Stomach smooth muscle (tissue), 2 donors: Measurements from ENCODE around the gene CBX7.

Experiments
- H3K27ac ChIP-seq: one replicate; pipeline ENCODE4 v1.7.0; 2013; ENCODE audit warnings: mild to moderate bottlenecking, low read length, inconsistent platforms
- H3K27me3 ChIP-seq, 2 donors: one replicate each; pipeline ENCODE4 v1.7.0; 2013; ENCODE audit warnings: low read length in 2 of 2; ENCODE audit not compliant: insufficient read depth in 2 of 2, control insufficient read depth in 1 of 2
- H3K36me3 ChIP-seq, 2 donors: one replicate each; pipeline ENCODE4 v1.7.0; 2013; ENCODE audit warnings: low read length in 2 of 2; ENCODE audit not compliant: control insufficient read depth in 2 of 2, insufficient read depth in 2 of 2
- H3K4me1 ChIP-seq: one replicate; pipeline ENCODE4 v1.7.0; 2013; ENCODE audit warnings: low read length; ENCODE audit not compliant: control insufficient read depth, insufficient read depth
- H3K4me3 ChIP-seq, 2 donors: one replicate each; pipeline ENCODE4 v1.7.0; 2013; ENCODE audit warnings: low read length in 2 of 2
- H3K9ac ChIP-seq, 2 donors: one replicate each; pipeline ENCODE4 v1.7.0; 2013; ENCODE audit warnings: low read length in 2 of 2, mild to moderate bottlenecking in 1 of 2
- H3K9me3 ChIP-seq, 2 donors: one replicate each; pipeline ENCODE4 v1.7.0; 2013; ENCODE audit warnings: low read length in 2 of 2; ENCODE audit not compliant: control insufficient read depth in 2 of 2
- donor health status: healthy.
- donor health status: Pancreatic carcinoma.

The CBX7 gene

GRCh38 chr22:39144101-39144767 is 8.2 kb downstream of the CBX7 start:
- peak overlapping the region; percentile 82 to 93 for H3K4me3 ChIP-seq
- peaks cover 10 to 14% of the 10 kb centered on the region in 2 donors for H3K36me3 ChIP-seq
- peaks cover 53% of the 10 kb centered on the region for H3K4me1 ChIP-seq
- H3K9ac ChIP-seq = peak overlapping the region; percentile 60 to 75
- H3K27me3 ChIP-seq = no peaks in the 10 kb centered on the region
- H3K9me3 ChIP-seq = no peaks in the 10 kb centered on the region
- peak overlapping the region; percentile 64 for H3K27ac ChIP-seq

- Histone ChIP-seq H3K4me1 (peaks cover 34% of the 10 kb centered on the region), H3K27me3 (no peaks in the 10 kb centered on the region), H3K36me3 (peaks cover 7 to 10% of the 10 kb centered on the region in 2 donors), H3K9ac (no peak overlapping the region), H3K4me3 (peak overlapping the region in 1 of 2 donors; percentile 1), H3K27ac (no peak overlapping the region), H3K9me3 (no peaks in the 10 kb centered on the region)
These were observed 10.3 kb downstream of the CBX7 start for GRCh38 chr22:39142088-39142680.

DNA sequence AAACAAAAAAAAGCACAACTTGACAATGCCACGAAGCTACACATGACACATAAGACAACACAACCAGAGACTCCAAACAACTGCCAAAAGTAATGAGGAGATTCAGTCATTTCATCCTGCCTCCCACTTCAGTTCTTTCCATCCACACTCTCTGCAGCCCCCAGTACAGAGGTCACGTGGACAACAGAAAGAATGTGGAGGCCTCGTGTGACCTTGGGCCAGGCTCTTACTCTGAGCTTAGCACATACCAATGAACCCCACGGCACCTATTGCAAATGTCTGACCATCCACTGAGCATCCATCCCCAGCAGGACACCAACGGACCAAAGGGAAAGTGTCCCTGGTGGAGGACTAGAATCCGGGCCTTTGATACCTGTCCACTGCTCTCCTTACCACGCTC is 12.5 kb downstream of the CBX7 start:
- peaks cover 13 to 14% of the 10 kb centered on the region in 2 donors for H3K36me3 ChIP-seq
- peaks cover 25% of the 10 kb centered on the region for H3K4me1 ChIP-seq
- no peak overlapping the region for H3K27ac ChIP-seq
- H3K9ac ChIP-seq = no peak overlapping the region
- H3K4me3 ChIP-seq = no peak overlapping the region
- H3K9me3 ChIP-seq = no peaks in the 10 kb centered on the region
- no peaks in the 10 kb centered on the region for H3K27me3 ChIP-seq

GRCh38 chr22:39138357-39138997 is 14.0 kb downstream of the CBX7 start:
- Histone ChIP-seq H3K27ac (no peak overlapping the region), H3K36me3 (peaks cover 13 to 20% of the 10 kb centered on the region in 2 donors), H3K9ac (no peak overlapping the region), H3K27me3 (no peaks in the 10 kb centered on the region), H3K9me3 (no peaks in the 10 kb centered on the region), H3K4me3 (no peak overlapping the region), H3K4me1 (peaks cover 18% of the 10 kb centered on the region)

DNA sequence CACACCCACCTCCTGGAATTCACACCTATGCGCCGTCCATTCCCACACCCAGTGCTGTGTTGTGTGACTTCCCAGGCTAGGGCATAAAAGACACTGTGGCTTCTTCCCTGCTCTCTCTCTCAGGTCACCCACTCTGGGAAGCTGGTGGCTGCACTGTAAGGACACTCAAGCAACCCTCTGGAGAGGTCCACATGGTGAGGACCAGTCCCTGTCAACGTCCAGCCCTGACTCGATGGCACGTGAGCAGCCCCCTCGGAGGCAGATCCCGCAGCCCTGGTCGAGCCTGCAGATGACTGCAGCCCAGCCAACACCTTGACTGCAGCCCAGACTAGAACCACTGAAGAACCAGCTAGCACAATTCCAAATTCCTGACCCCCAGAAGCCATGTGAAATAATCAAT is 16.2 kb downstream of the CBX7 start:
- Histone ChIP-seq H3K27me3 (no peaks in the 10 kb centered on the region), H3K4me3 (no peak overlapping the region), H3K36me3 (peaks cover 24 to 32% of the 10 kb centered on the region in 2 donors), H3K9me3 (no peaks in the 10 kb centered on the region), H3K9ac (no peak overlapping the region), H3K27ac (no peak overlapping the region), H3K4me1 (peaks cover 23% of the 10 kb centered on the region)

DNA sequence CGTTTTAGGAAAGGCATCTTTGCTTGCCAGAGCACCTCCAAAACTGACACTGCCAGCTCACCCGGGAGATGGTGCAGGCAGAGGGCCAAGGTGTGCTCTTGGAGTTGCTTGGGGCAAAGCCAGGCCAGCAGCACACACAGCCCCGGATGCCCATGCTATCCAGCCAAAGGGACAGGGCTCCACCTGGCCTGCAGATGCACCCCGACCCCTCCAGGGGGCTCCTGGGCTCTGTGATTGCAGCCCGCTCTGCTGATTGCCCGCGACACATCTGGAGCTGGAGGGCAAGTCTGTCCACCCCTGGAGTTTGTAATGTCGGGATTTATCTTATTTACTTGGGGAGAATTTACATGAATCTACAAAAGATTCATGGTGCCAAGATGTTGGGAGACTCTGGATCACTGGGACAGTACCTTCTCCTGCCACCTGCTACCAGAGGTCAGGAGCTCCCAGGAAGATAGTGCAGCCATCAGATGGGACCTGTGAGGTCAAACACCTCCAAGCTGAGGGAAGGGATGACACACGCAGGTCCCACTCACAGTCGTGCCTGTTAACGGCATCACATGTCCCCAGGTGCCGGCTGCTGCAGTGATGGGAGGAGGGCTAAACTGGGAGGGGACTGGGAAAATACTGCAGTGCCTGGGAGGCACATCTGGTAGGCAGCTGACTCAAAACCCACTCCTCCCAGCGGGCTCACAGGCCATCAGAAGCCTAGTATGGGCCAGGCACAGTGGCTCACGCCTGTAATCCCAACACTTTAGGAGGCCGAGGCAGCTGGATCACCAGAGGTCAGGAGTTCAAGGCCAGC is 17.2 kb downstream of the CBX7 start:
- no peak overlapping the region for H3K4me3 ChIP-seq
- no peaks in the 10 kb centered on the region for H3K27me3 ChIP-seq
- H3K4me1 ChIP-seq = peaks cover 31% of the 10 kb centered on the region
- H3K9me3 ChIP-seq = no peaks in the 10 kb centered on the region
- H3K27ac ChIP-seq = no peak overlapping the region
- no peak overlapping the region for H3K9ac ChIP-seq
- H3K36me3 ChIP-seq = peaks cover 20 to 30% of the 10 kb centered on the region in 2 donors

DNA sequence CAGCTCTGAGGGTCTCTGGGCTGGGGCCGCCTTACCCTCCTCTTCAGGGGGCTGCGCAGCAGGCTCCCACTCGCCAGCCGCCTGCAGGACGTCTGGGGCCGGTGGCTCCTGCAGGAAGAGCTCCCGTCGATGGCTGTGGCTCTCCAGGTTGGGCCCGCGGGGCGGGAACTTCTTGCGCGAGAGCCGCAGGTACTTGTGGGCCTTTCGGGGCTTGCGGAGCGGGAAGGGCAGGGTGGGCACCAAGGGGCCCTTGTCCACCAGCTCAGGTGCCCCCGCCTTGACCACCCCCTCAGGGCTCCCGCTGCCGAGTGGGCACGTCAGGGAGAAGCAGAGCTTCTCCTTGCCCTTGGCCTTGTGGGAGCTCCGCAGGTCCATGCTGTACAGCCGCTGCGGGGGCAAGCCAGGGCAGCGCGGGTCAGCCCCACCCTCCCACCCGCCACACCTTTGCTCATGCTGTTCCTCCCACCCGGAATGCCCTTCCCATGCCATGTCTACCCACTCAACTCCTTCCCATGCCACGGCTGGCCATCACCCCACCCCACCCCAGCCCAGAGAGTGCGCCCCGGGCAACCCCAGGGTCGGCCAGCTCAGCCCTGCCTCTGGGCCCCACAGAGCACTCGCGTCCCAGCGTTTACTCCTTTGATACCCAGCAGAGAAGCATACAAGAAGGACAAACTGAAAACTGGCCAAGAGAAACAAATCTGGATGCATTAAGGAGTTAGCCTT is 18.0 kb downstream of the CBX7 start:
- Histone ChIP-seq H3K4me3 (no peak overlapping the region), H3K9ac (no peak overlapping the region), H3K27me3 (no peaks in the 10 kb centered on the region), H3K36me3 (peaks cover 24 to 31% of the 10 kb centered on the region in 2 donors), H3K9me3 (no peaks in the 10 kb centered on the region), H3K27ac (no peak overlapping the region), H3K4me1 (peaks cover 29% of the 10 kb centered on the region)

- no peaks in the 10 kb centered on the region for H3K27me3 ChIP-seq
- H3K4me1 ChIP-seq = peaks cover 29% of the 10 kb centered on the region
- H3K27ac ChIP-seq = no peak overlapping the region
- peaks cover 24 to 33% of the 10 kb centered on the region in 2 donors for H3K36me3 ChIP-seq
- H3K4me3 ChIP-seq = no peak overlapping the region
- H3K9ac ChIP-seq = no peak overlapping the region
- no peaks in the 10 kb centered on the region for H3K9me3 ChIP-seq
These were observed 18.6 kb downstream of the CBX7 start for GRCh38 chr22:39133871-39134270.

- H3K27me3 ChIP-seq = no peaks in the 10 kb centered on the region
- H3K4me3 ChIP-seq = no peak overlapping the region
- peaks cover 29% of the 10 kb centered on the region for H3K4me1 ChIP-seq
- no peak overlapping the region for H3K9ac ChIP-seq
- no peak overlapping the region for H3K27ac ChIP-seq
- H3K36me3 ChIP-seq = peaks cover 21 to 36% of the 10 kb centered on the region in 2 donors
- no peaks in the 10 kb centered on the region for H3K9me3 ChIP-seq
These were observed 19.5 kb downstream of the CBX7 start for GRCh38 chr22:39132871-39133524.

DNA sequence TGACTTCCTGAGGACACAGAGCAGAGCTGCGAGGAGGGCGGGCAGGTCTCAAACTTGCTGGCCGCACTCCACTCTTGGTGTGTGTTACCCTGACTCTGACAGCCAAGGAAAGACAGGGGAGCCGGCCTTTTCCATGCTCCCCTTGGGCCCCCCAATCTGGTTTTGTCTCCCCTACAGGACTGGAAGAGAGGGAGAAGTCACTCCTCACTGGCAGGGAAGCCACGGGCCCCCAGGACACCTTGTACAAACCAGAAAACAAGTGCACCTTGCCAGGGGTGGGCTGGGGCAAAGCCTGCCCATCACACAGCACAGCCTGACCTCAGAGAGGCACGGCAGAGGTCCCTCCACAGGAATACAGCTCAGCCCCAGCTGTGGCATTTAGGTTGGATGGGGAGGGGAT is 20.2 kb downstream of the CBX7 start:
- Histone ChIP-seq H3K9me3 (no peaks in the 10 kb centered on the region), H3K27me3 (no peaks in the 10 kb centered on the region), H3K4me1 (peaks cover 29% of the 10 kb centered on the region), H3K9ac (no peak overlapping the region), H3K4me3 (no peak overlapping the region), H3K27ac (no peak overlapping the region), H3K36me3 (peaks cover 21 to 36% of the 10 kb centered on the region in 2 donors)
